Endothelial cell (in vitro differentiated cells): ENCODE measurements around the gene RNF128. TPM values are rescaled to one million over a fixed set of nuclear protein-coding genes. Genes with fewer than 3 reads are reported as not detected.

ENCODE experiments used
- DNase-seq: peaks from one replicate; pipeline ENCODE4 v3.0.0; 2021; ENCODE audit warnings: low spot score
- H3K27ac Mint-ChIP-seq: one replicate; pipeline ENCODE4 v1.8.0; 2021; ENCODE audit warnings: mixed read lengths, inconsistent platforms; ENCODE audit not compliant: unreplicated experiment
- H3K27me3 Mint-ChIP-seq: one replicate; pipeline ENCODE4 v1.8.0; 2021; ENCODE audit warnings: mild to moderate bottlenecking, moderate library complexity, mixed read lengths, inconsistent platforms; ENCODE audit not compliant: unreplicated experiment
- H3K36me3 Mint-ChIP-seq: one replicate; pipeline ENCODE4 v1.8.0; 2021; ENCODE audit warnings: mild to moderate bottlenecking, low read depth, mixed read lengths, inconsistent platforms; ENCODE audit not compliant: unreplicated experiment
- H3K4me1 Mint-ChIP-seq: one replicate; pipeline ENCODE4 v1.8.0; 2021; ENCODE audit warnings: mild to moderate bottlenecking, mixed read lengths, inconsistent platforms; ENCODE audit not compliant: unreplicated experiment
- H3K4me3 Mint-ChIP-seq: one replicate; pipeline ENCODE4 v1.8.0; 2021; ENCODE audit warnings: mild to moderate bottlenecking, mixed read lengths, inconsistent platforms; ENCODE audit not compliant: unreplicated experiment
- H3K9me3 Mint-ChIP-seq: one replicate; pipeline ENCODE4 v1.8.0; 2021; ENCODE audit warnings: mixed read lengths, inconsistent platforms; ENCODE audit not compliant: unreplicated experiment
- total RNA-seq: library from RNA; stranded (reverse); fragmentation: NEBNext Ultra II Directional; extraction: Animal tissue kit (Norgen Biotek cat#: 25700); gene quantifications from one replicate; pipeline ENCODE4 v1.2.1, GENCODE V29; 2021; ENCODE audit not compliant: unreplicated experiment
- TF ChIP-seq, protein P1 (sequence below): fragments of 200-600 bp; sonication (generic); IDR thresholded peaks from one replicate; pipeline ENCODE4 v1.5.0; 2021; ENCODE audit warnings: antibody characterized with exemption; ENCODE audit not compliant: unreplicated experiment

Gene RNF128
- total RNA-seq, 1 donor from 2014 or later = 2.5 TPM

DNA sequence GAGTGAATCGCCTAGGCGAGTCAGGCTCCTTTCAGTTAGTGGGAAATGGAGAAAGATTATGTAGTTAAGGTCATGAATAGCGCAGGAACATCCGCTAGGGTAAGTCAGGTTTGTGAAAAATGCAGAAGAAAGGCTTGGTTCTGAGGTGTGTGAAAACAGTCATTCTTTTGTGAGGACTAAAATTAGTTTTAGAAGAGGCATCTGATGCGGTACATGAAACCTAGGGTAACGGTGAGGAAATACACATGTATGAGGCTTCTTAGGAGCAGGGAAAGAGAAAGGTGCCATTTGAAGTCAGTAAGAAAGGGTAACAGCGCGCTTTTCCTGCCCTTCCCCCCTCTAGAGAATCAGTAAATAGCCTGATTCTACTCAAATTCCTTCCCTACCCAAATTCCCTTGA, 570 bp upstream of the RNF128 start:
- DNase-seq = peak; percentile 2
- no peak overlapping the region for H3K27ac Mint-ChIP-seq
- H3K36me3 Mint-ChIP-seq = peaks cover 4% of the 10 kb centered on the region
- H3K4me3 Mint-ChIP-seq = peak overlapping the region; percentile 95
- H3K9me3 Mint-ChIP-seq = no peaks in the 10 kb centered on the region
- TF ChIP-seq, protein P1, sequence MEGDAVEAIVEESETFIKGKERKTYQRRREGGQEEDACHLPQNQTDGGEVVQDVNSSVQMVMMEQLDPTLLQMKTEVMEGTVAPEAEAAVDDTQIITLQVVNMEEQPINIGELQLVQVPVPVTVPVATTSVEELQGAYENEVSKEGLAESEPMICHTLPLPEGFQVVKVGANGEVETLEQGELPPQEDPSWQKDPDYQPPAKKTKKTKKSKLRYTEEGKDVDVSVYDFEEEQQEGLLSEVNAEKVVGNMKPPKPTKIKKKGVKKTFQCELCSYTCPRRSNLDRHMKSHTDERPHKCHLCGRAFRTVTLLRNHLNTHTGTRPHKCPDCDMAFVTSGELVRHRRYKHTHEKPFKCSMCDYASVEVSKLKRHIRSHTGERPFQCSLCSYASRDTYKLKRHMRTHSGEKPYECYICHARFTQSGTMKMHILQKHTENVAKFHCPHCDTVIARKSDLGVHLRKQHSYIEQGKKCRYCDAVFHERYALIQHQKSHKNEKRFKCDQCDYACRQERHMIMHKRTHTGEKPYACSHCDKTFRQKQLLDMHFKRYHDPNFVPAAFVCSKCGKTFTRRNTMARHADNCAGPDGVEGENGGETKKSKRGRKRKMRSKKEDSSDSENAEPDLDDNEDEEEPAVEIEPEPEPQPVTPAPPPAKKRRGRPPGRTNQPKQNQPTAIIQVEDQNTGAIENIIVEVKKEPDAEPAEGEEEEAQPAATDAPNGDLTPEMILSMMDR = no peak
- H3K4me1 Mint-ChIP-seq = peaks cover 5% of the 10 kb centered on the region
- H3K27me3 Mint-ChIP-seq = peaks cover 2% of the 10 kb centered on the region

- H3K9me3 Mint-ChIP-seq = no peaks in the 10 kb centered on the region
- no peak overlapping the region for H3K4me3 Mint-ChIP-seq
- TF ChIP-seq, protein P1 = no peak
- H3K4me1 Mint-ChIP-seq = peaks cover 16% of the 10 kb centered on the region
- no peak for DNase-seq
- no peak overlapping the region for H3K27ac Mint-ChIP-seq
- peaks cover 4% of the 10 kb centered on the region for H3K36me3 Mint-ChIP-seq
- peaks cover 2% of the 10 kb centered on the region for H3K27me3 Mint-ChIP-seq
These were observed 1.8 kb downstream of the RNF128 start for GRCh38 chrX:106728337-106728736.

GRCh38 chrX:106730401-106730800, 3.9 kb downstream of the RNF128 start:
- no peaks in the 10 kb centered on the region for H3K9me3 Mint-ChIP-seq
- peaks cover 22% of the 10 kb centered on the region for H3K4me1 Mint-ChIP-seq
- H3K4me3 Mint-ChIP-seq = no peak overlapping the region
- H3K27me3 Mint-ChIP-seq = no peaks in the 10 kb centered on the region
- no peak overlapping the region for H3K27ac Mint-ChIP-seq
- no peak for DNase-seq
- peaks cover 4% of the 10 kb centered on the region for H3K36me3 Mint-ChIP-seq
- TF ChIP-seq, protein P1 = no peak

- Mint-ChIP-seq H3K4me1 (peaks cover 22% of the 10 kb centered on the region), H3K9me3 (no peaks in the 10 kb centered on the region), H3K27me3 (no peaks in the 10 kb centered on the region), H3K27ac (no peak overlapping the region), H3K36me3 (peaks cover 4% of the 10 kb centered on the region), H3K4me3 (no peak overlapping the region)
- DNase-seq = no peak
- TF ChIP-seq, protein P1 = no peak
These were observed 5.1 kb downstream of the RNF128 start for GRCh38 chrX:106731590-106731989.

GRCh38 chrX:106734827-106735226, 8.3 kb downstream of the RNF128 start:
- no peaks in the 10 kb centered on the region for H3K27me3 Mint-ChIP-seq
- no peak overlapping the region for H3K27ac Mint-ChIP-seq
- no peaks in the 10 kb centered on the region for H3K9me3 Mint-ChIP-seq

More at GRCh38 chrX:106734827-106735226, 8.3 kb downstream of the RNF128 start:
- H3K4me3 Mint-ChIP-seq = no peak overlapping the region
- TF ChIP-seq, protein P1 = no peak
- DNase-seq = no peak
- peaks cover 17% of the 10 kb centered on the region for H3K4me1 Mint-ChIP-seq
- no peaks in the 10 kb centered on the region for H3K36me3 Mint-ChIP-seq
